BJ (cell line): ENCODE data around the gene KCNA10. TPM values are rescaled to one million over a fixed set of nuclear protein-coding genes. Genes with fewer than 3 reads are reported as not detected.

Source experiments
- CTCF ChIA-PET: fragments of 350-600 bp; formaldehyde crosslinking; extraction: SDS; loops from one replicate; lab custom pipeline; 2021; ENCODE audit warnings: antibody characterized with exemption, inconsistent platforms; lab: Yijun Ruan, JAX
- POLR2A ChIA-PET: fragments of 300-600 bp; sonication (Branson Sonifier 250); formaldehyde crosslinking; extraction: SDS; loops from one replicate; lab custom pipeline; 2021; ENCODE audit warnings: antibody characterized with exemption; lab: Charles Lee
- DNase-seq: peaks from one replicate; pipeline ENCODE4 v3.0.0-alpha.2; 2011; ENCODE audit warnings: low read depth
- H3K27me3 ChIP-seq: 2 replicates; pipeline ENCODE4 v1.6.0; 2011; ENCODE audit warnings: low read length; ENCODE audit not compliant: control insufficient read depth, insufficient read depth
- H3K36me3 ChIP-seq: 2 replicates; pipeline ENCODE4 v1.5.1; 2011; ENCODE audit warnings: low read length; ENCODE audit not compliant: control insufficient read depth, insufficient read depth
- H3K4me3 ChIP-seq: 2 replicates; pipeline ENCODE4 v1.5.1; 2011; ENCODE audit warnings: low read depth, mild to moderate bottlenecking, control low read depth, low read length
- CTCF ChIP-seq: IDR thresholded peaks from 2 replicates; pipeline ENCODE4 v1.5.1; 2011; ENCODE audit warnings: low read depth, mild to moderate bottlenecking, control low read depth, inconsistent platforms, low read length, moderate library complexity; ENCODE audit not compliant: insufficient read depth
- polyA plus RNA-seq: library from polyadenylated mRNA; depleted of rRNA; stranded (reverse); fragments of >200 nt; gene quantifications from 2 replicates; pipeline ENCODE4 v1.2.3, GENCODE V29; 2011

Gene KCNA10
- polyA plus RNA-seq, 1 experiment = not detected

DNA sequence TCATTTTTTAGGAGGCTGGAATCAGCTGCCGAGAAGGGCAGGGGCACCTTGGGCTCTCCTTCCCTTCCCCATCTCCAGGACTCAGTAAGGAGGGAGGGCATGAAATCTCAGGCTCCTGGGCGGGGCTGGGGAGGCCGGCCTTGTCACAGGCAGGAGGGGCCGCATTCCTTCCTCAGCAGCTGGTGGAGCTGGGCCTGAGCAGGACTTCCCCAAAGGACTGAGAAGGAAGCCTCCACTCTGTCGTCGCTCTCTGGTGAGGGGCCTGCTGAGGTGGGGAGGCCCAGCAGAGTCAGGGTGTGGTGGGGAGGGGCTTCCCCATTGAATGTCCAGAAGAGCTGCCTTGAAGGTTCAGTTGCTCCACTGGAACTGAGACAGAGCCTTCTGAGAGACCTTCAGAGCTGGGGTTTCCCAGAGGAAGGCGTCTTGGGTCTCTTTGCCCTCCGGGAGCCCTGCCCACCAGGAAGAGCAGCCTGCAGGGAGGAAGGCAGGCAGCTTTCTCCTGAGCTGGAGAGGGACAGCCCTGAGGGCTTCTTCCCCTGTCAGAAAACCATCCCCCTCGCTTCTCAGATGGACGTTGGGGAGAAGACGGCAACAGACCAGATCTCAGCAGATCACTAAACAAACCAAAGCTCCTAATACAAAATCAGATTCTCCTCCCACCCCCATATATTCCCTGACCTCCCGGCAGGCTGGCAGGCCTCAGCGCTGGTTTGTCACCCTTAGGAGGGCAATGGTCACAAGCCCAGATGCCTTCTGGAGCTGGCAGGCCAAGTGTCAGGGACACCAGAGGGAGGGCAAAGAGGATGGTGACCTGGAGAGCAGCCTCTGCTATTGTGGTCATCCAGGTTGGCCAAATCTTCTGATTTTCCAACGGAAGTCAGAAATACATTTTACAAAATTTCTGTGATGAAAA, 10.7 kb downstream of the KCNA10 start:
- H3K27me3 ChIP-seq = peaks cover 6% of the 10 kb centered on the region
- no peak overlapping the region for H3K4me3 ChIP-seq
- H3K36me3 ChIP-seq = no peaks in the 10 kb centered on the region
- ChIA-PET CTCF (interaction anchor here (1.2 to 2.3 kb wide), 3 partner anchors 11 to 18 kb away, joined by 3 to 21 read pairs (median 4); no protein-coding TSS in a partner anchor), POLR2A (no interaction called here)
- TF ChIP-seq CTCF = no peak
- DNase-seq = no peak

GRCh38 chr1:110506541-110506940, 12.4 kb downstream of the KCNA10 start:
- no peak for DNase-seq
- ChIA-PET POLR2A (no interaction called here), CTCF (no interaction called here)
- no peak for TF ChIP-seq CTCF
- Histone ChIP-seq H3K27me3 (peaks cover 9% of the 10 kb centered on the region), H3K36me3 (no peaks in the 10 kb centered on the region), H3K4me3 (no peak overlapping the region)

- POLR2A ChIA-PET = no interaction called here
- Histone ChIP-seq H3K27me3 (peaks cover 11% of the 10 kb centered on the region), H3K36me3 (no peaks in the 10 kb centered on the region), H3K4me3 (no peak overlapping the region)
- no peak for DNase-seq
- CTCF ChIA-PET = interaction anchor here (2.2 kb wide), 1 partner anchor 10 kb away, joined by 11 read pairs; no protein-coding TSS in a partner anchor
- TF ChIP-seq CTCF = no peak
Measured at GRCh38 chr1:110505596-110505995, 13.4 kb downstream of the KCNA10 start.

DNA sequence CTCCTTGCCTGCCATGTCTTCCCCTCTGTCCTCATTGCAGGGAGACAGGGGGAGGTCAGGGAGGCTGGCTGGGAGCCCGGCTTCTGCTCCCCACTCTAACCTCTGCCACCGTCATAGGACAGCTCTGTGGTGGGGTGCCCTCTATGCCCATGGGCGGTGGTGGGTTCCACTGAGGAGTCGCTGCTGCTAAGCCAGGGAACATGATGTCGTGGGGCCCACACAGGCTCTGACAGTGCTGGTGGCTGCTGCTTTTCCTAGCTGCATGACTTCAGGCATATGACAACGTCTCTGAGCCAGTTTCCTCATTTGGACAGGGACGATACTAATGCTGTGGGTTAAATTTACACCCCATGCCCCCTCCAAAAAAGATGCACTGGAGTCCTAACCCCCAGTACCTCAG, 14.7 kb downstream of the KCNA10 start:
- Histone ChIP-seq H3K4me3 (no peak overlapping the region), H3K27me3 (peaks cover 10% of the 10 kb centered on the region), H3K36me3 (no peaks in the 10 kb centered on the region)
- TF ChIP-seq CTCF = no peak
- ChIA-PET POLR2A (no interaction called here), CTCF (interaction anchor here (2.2 kb wide), 1 partner anchor 9 kb away, joined by 11 read pairs; no protein-coding TSS in a partner anchor)
- DNase-seq = no peak

DNA sequence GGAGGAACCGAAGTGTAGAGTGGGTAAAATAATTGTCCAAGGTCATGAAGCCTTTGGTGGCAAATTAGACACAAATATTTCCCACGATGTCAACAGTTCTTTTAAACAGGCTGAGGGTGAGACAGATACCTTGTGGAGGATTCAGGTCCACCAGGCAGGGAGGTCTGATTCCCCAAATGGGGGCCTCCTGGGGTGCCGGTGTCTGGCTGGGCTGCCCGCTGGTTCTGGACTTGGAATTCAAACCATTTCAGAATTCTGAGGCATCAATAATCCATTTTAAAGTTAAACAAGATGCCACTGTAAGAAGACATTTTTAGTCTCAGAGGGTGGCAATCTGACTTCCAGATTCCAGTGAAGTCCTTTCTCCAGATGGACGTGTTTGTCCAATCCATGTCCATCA, 15.5 kb downstream of the KCNA10 start:
- ChIA-PET CTCF (no interaction called here), POLR2A (no interaction called here)
- DNase-seq = no peak
- Histone ChIP-seq H3K36me3 (no peaks in the 10 kb centered on the region), H3K27me3 (peaks cover 14% of the 10 kb centered on the region), H3K4me3 (no peak overlapping the region)
- TF ChIP-seq CTCF = no peak
